ENCODE measurements around the gene SIGLEC7. TPM values are rescaled to one million over a fixed set of nuclear protein-coding genes. Genes with fewer than 3 reads are reported as not detected.

Gene SIGLEC7
- total and polyA plus RNA-seq, 4 donors: 2.1 to 29.3 (median 9.8) TPM

- 88 to 91% methylated on average over 10 of the region's 10 CpGs for WGBS, 2 donors
- no peak for DNase-seq
- no peak for ATAC-seq (ENCODE audit: insufficient read depth, low FRiP score)
Observed at GRCh38 chr19:51195616-51196015, 53.5 kb downstream of the SIGLEC7 start.

GRCh38 chr19:51196181-51196580, 54.1 kb downstream of the SIGLEC7 start:
- TF ChIP-seq, protein P1, sequence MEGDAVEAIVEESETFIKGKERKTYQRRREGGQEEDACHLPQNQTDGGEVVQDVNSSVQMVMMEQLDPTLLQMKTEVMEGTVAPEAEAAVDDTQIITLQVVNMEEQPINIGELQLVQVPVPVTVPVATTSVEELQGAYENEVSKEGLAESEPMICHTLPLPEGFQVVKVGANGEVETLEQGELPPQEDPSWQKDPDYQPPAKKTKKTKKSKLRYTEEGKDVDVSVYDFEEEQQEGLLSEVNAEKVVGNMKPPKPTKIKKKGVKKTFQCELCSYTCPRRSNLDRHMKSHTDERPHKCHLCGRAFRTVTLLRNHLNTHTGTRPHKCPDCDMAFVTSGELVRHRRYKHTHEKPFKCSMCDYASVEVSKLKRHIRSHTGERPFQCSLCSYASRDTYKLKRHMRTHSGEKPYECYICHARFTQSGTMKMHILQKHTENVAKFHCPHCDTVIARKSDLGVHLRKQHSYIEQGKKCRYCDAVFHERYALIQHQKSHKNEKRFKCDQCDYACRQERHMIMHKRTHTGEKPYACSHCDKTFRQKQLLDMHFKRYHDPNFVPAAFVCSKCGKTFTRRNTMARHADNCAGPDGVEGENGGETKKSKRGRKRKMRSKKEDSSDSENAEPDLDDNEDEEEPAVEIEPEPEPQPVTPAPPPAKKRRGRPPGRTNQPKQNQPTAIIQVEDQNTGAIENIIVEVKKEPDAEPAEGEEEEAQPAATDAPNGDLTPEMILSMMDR (IDR thresholded peaks at IDR 0.05; ENCODE audit: control extremely low read depth, extremely low read depth): no peak
- H3K27ac ChIP-seq (ENCODE audit: low read depth in 1 of 2, low read length in 1 of 2): no peak overlapping the region
- 70 to 88% methylated on average over 5 of the region's 5 CpGs for WGBS, 2 donors

More at GRCh38 chr19:51195616-51196015, 53.5 kb downstream of the SIGLEC7 start:
- H3K27me3 ChIP-seq (ENCODE audit: control insufficient read depth in 3 of 3, insufficient read depth in 3 of 3, low read length in 2 of 3): peaks cover 0 to 3% (median 0%) of the 10 kb centered on the region in 3 donors
- no peak overlapping the region for H3K27ac ChIP-seq (ENCODE audit: low read depth in 1 of 2, low read length in 1 of 2)
- H3K9ac ChIP-seq (ENCODE audit: insufficient read depth in 1 of 2, low read length in 2 of 2): no peak overlapping the region
- TF ChIP-seq, protein P1 (IDR thresholded peaks at IDR 0.05; ENCODE audit: control extremely low read depth, extremely low read depth): no peak
- H3K4me1 ChIP-seq (ENCODE audit: control insufficient read depth in 5 of 5, insufficient read depth in 5 of 5, low read length in 5 of 5): no peaks in the 10 kb centered on the region
- no peaks in the 10 kb centered on the region for H3K36me3 ChIP-seq (ENCODE audit: control insufficient read depth in 4 of 4, insufficient read depth in 4 of 4, low read length in 4 of 4)
- peaks cover 0 to 3% (median 0%) of the 10 kb centered on the region in 4 donors for H3K9me3 ChIP-seq (ENCODE audit: control insufficient read depth in 4 of 4, insufficient read depth in 3 of 4, low read length in 3 of 4)
- no peak overlapping the region for H3K4me3 ChIP-seq

GRCh38 chr19:51198641-51199040, 56.5 kb downstream of the SIGLEC7 start:
- Histone ChIP-seq H3K27ac (ENCODE audit: low read depth in 1 of 2, low read length in 1 of 2) (no peak overlapping the region), H3K27me3 (ENCODE audit: control insufficient read depth in 3 of 3, insufficient read depth in 3 of 3, low read length in 2 of 3) (peaks cover 0 to 3% (median 0%) of the 10 kb centered on the region in 3 donors), H3K9ac (ENCODE audit: insufficient read depth in 1 of 2, low read length in 2 of 2) (no peak overlapping the region), H3K4me1 (ENCODE audit: control insufficient read depth in 5 of 5, insufficient read depth in 5 of 5, low read length in 5 of 5) (no peaks in the 10 kb centered on the region), H3K36me3 (ENCODE audit: control insufficient read depth in 4 of 4, insufficient read depth in 4 of 4, low read length in 4 of 4) (no peaks in the 10 kb centered on the region), H3K9me3 (ENCODE audit: control insufficient read depth in 4 of 4, insufficient read depth in 3 of 4, low read length in 3 of 4) (peaks cover 0 to 3% (median 0%) of the 10 kb centered on the region in 4 donors), H3K4me3 (no peak overlapping the region)
- no peak for DNase-seq
- WGBS, 2 donors: 76 to 81% methylated on average over 9 of the region's 9 CpGs
- TF ChIP-seq, protein P1 (IDR thresholded peaks at IDR 0.05; ENCODE audit: control extremely low read depth, extremely low read depth): no peak
- no peak for ATAC-seq (ENCODE audit: insufficient read depth, low FRiP score)

More at GRCh38 chr19:51196181-51196580, 54.1 kb downstream of the SIGLEC7 start:
- Histone ChIP-seq H3K36me3 (ENCODE audit: control insufficient read depth in 4 of 4, insufficient read depth in 4 of 4, low read length in 4 of 4) (no peaks in the 10 kb centered on the region), H3K4me3 (no peak overlapping the region), H3K4me1 (ENCODE audit: control insufficient read depth in 5 of 5, insufficient read depth in 5 of 5, low read length in 5 of 5) (no peaks in the 10 kb centered on the region), H3K9ac (ENCODE audit: insufficient read depth in 1 of 2, low read length in 2 of 2) (no peak overlapping the region), H3K9me3 (ENCODE audit: control insufficient read depth in 4 of 4, insufficient read depth in 3 of 4, low read length in 3 of 4) (peaks cover 0 to 3% (median 0%) of the 10 kb centered on the region in 4 donors), H3K27me3 (ENCODE audit: control insufficient read depth in 3 of 3, insufficient read depth in 3 of 3, low read length in 2 of 3) (peaks cover 0 to 3% (median 0%) of the 10 kb centered on the region in 3 donors)
- ATAC-seq (ENCODE audit: insufficient read depth, low FRiP score) (no peak), DNase-seq (no peak)

All from lung (tissue), 12 donors.